Activated CD8-positive, alpha-beta memory T cell treated with anti-CD3 and anti-CD28 coated beads for 36 hours (primary cell): ENCODE data around the gene SEC61A1. TPM values are rescaled to one million over a fixed set of nuclear protein-coding genes. Genes with fewer than 3 reads are reported as not detected.

ENCODE experiments used
- CTCF ChIA-PET: fragments of 350-600 bp; sonication (Branson Sonifier 250); formaldehyde crosslinking; loops from one replicate; lab custom pipeline; 2021; ENCODE audit warnings: antibody characterized with exemption; lab: Charles Lee
- POLR2A ChIA-PET: fragments of 350-600 bp; sonication (Branson Sonifier 250); formaldehyde crosslinking; loops from one replicate; lab custom pipeline; 2021; ENCODE audit warnings: antibody characterized with exemption; lab: Charles Lee
- total RNA-seq, 2 experiments: library from RNA; stranded (reverse); gene quantifications; one replicate each; pipeline ENCODE4 v1.2.3, GENCODE V29; 2021

Gene SEC61A1
- total RNA-seq, 2 experiments from 2014 or later: 189 to 191 TPM

DNA sequence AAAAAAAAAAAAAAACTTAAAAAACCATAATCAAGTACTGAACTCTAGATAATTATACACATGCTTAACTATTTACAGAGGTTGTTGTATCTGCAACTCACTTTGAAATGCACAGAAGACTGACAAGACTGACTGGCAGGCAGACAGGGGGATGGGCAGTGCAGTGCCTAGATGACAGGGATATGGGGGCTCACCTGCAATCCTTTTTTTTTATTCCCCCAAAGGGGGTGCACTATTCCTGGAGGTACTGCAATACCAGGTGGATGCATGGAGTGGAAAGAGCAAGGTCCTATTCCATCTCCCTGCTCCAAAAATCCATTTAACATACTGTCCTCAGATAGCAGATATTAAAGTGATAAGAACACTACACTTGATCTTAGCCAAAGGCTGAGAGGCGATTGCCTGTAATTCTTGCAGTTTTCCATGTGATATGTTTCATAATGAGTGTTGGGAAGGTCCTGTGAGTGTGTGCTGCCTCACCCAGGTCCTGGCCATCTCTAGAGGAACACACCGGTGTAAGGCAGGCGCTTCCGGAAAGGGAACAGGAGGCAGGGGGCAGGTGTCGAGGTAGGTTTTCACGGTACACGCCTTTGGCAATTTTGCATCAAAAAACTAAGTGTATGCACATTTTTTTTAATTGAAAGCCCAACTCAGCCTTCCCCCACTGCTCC, 22.7 kb downstream of the SEC61A1 start:
- ChIA-PET POLR2A (interaction anchor here (0.7 kb wide), 1 partner anchor 321 kb away, joined by 8 read pairs; no protein-coding TSS in a partner anchor), CTCF (interaction anchor here (0.7 kb wide), 3 partner anchors 19 to 444 kb away, joined by 3 read pairs; no protein-coding TSS in a partner anchor)

DNA sequence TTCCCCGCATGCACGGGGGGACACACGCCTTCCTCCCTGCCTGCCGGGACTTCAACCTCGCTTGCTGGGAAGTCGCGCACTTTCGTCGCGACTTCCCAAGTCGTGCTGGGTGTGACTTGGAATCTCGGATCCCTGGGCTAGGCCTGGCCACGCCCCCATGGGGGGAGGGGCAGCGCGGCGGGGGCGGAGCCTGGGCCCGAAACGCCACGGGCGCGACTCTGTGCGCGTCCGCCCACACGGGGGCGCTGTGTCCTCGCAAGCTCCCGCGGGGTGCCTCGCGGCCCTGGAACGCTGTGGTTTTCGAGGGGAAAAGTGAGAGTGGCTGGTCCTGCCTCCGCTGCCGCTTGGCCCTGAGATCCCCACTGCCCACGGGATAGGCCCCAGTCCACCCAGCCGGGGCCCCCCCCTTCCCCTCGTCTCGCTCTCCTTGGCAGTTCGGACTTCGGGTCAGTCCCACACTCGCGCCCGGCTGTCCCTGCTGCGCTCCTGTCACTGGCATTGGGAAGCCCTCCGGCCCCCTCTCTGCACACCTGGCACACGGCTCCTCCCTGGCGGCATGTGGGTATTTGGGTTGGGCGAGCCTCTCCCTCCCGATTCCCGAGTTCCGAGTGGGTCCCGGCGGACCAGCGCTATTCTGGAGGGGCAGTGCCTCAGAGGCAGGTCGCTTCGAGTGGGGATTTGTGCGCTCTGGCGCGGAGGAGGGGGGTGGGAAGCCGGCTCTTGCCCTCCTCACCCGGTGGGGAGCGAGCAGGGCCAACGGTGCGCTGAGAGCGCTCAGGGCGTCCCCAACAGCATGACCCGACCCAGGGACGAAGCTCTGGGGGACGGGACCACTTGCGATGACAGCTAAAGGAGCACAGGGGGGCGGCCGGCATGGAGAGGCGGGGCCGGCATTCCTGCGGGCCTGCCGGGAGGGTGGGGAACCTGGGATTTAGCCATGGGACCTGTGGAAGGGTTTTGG, 23.6 kb downstream of the SEC61A1 start:
- ChIA-PET POLR2A (no interaction called here), CTCF (interaction anchor here (1.0 to 1.3 kb wide), 3 partner anchors 24 to 57 kb away, joined by 3 read pairs; partner anchors contain the start of gene RUVBL1)

DNA sequence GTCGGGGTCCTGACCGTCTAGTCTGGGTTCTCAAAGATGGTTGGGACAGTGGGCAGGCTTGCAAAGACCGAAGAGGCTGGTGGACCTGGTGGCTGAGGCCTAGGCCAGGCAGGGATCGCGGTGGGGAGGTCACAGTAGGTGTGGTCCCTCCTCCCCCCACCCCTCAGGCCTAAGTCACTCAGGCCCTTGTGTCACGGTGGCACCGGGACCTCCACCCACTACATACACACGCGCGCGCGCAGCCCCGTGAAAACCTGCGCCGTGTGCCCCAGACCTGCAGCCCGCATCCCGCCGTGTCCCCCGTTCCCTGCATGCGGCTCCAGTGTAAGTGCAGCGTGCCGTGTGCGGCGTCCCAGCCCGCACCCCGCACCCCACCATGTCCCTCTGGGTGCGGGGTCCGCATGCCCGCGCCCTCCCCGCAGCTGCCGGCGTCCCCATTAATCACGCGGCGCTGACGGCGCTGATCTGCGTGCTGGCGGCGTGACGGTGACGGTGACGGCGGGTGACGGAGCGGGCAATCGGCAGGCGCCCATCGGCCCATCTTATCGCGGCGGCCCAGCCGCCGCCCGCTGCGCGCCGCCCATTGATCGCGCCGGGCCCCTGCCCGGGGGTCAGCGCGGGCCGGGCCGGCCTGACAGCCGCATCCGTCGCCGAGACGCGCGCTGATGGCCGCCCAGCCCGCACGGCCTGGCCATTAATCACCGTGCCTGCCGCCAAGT, 24.4 kb downstream of the SEC61A1 start:
- ChIA-PET POLR2A (no interaction called here), CTCF (interaction anchor here (0.5 to 1.3 kb wide), 4 partner anchors 17 to 56 kb away, joined by 3 to 4 read pairs (median 3); partner anchors contain the start of gene RUVBL1)

DNA sequence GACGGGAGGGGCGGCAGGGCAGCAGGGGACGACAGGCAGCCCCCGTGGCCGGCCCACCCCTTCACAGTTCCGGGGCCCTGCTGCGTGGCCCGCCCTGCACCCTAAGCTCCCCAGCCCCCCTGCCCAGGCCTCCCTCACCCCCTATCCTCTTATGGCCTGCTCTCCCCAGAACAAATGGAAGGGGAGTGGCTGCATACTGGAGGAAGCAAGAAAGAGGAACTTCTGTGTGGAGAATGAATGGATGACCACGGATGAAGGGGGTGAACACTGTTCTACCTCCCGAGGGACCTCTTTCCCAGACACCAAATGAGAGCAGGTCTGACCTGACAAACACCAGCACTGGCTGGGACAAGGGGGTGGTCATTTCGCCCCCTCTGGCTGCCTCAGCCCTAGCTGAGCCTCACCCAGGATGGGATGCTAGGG, 25.0 kb downstream of the SEC61A1 start:
- POLR2A ChIA-PET: no interaction called here

DNA sequence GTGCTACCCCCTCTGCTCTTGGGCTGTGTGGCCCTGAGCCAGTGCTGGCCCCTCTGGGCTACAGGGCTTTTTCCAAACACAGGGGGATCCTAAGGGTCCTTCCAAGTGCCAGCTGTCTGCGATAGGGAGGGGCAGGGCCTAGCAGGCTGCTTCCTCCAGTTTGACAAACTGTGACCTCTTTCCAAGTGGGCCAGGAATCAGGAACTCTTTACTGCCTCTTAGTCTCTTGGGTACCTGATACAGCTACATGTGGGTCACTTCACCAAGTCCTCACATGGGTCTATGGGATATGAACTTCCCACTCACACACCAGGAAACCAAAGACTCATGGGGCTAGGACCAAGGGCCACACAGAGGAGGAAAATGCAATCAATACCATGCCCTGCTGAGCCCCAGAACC, 25.4 kb downstream of the SEC61A1 start:
- ChIA-PET CTCF (no interaction called here), POLR2A (no interaction called here)

More for the DNA sequence above, 25.0 kb downstream of the SEC61A1 start:
- CTCF ChIA-PET: interaction anchor here (0.5 kb wide), 1 partner anchor 16 kb away, joined by 4 read pairs; no protein-coding TSS in a partner anchor

DNA sequence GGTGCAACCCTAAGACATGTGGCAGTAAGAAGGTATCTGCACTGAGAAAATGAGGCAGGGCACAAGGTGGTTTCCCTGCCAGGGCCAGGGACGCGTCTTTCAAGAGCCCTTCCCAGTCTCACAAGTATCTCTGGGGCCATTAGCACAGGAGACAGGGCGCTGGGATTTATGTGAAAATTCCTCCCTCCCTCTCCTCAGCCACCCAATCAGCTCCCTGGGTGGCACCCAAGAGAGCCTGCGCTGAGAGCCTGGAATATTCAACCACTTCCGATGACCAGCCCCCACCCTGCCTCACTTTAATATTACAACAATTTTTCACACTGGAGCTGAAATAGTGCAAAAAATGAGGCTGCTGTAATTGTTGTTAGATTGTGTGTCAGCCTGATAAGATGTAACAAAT, 26.1 kb downstream of the SEC61A1 start:
- CTCF ChIA-PET: interaction anchor here (0.6 to 1.5 kb wide), 2 partner anchors 17 to 29 kb away, joined by 4 read pairs; no protein-coding TSS in a partner anchor
- POLR2A ChIA-PET: no interaction called here

DNA sequence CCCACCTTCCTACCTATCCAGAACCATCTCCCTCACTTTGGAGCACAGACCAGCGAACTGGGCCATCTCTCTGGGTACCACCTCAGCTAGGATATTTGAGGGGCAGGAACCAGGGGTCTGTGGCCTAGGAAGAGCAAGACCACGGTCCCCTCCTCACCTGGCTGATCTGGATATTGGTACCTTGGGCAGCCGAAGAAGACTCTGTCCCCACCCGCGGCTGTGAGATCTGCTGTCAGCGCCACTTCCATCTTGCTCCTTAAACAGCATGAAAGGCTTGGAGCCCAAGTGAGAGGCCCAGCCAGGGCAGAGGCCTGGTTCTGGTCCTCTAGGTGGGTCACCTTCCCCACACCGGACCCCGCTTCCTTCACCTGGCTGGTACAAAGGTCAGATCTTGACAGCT, 26.6 kb downstream of the SEC61A1 start:
- ChIA-PET CTCF (interaction anchor here (0.6 to 1.5 kb wide), 2 partner anchors 16 to 30 kb away, joined by 4 read pairs; no protein-coding TSS in a partner anchor), POLR2A (no interaction called here)

DNA sequence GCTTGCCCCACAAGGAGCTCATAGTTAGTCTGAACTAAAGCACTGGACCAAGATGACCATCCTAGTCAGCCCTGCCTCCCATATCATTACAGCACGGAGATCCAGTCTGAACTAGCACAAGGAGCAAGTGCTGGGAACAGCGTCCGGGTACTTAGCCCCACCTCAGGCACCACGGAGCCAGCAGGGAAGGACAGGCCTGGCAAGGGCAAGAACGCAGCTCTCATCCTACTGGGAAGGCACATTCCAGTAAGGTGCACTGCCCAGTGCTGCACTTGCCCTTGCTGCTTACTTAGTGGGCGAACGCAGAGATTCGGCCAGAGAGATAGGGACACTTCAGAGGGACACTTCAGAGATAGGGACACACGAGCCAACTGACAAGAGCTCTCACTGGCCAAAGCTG, 27.6 kb downstream of the SEC61A1 start:
- CTCF ChIA-PET: interaction anchor here (0.7 kb wide), 1 partner anchor 15 kb away, joined by 3 read pairs; no protein-coding TSS in a partner anchor
- POLR2A ChIA-PET: no interaction called here

DNA sequence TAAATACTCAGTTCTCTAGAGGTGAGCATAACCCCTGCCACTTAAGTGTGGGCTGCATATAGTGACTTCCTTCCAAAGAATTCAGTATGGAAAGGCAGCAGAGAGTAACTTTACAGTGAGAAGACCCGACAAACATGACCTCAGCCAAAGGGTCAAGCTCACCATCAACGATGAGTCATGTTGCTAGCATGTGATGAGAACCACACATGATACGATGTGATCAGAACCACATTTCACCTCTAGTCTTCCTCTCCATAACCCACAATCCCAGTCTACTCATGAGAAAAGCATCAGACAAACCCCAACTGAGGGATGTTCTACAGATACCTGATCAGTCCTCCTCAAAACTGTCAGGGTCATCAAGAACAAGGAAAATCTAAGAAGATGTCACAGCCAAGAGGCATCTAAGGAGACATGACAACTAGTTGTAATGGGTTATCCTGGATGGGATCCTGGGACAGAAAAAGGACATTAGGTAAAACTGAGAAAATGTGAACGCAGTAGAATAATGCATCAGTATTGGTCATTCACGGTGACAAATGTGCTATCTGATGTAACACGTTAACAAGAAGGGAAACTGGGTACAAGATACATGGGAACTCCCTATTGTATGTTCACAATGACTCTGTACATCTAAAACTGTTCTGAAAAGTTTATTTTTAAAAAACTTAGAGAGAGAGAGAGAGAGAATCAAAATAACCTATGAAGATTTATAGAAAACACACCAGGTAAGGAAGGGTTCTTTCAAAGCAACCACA, 28.3 kb downstream of the SEC61A1 start:
- ChIA-PET CTCF (interaction anchor here (0.7 kb wide), 1 partner anchor 15 kb away, joined by 3 read pairs; no protein-coding TSS in a partner anchor), POLR2A (no interaction called here)

DNA sequence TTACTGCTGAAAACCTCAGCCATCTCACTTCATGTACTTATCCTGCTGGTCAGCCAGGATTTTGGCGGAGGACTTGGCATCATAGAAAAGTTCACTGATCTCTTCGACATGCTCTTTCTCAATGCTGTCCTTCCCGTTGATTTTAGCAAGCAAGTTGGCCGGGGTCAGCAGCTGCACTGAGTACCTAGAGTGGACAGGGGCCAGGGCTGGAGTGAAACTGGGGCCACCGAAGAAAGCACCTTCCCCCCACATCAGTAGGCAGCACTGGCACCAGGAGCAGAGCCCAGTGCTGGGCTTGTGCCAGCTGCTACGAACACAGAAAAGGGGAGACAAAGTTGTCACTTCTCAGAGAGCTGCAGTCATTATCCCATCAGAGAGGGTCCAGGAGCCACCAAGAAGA, 29.0 kb downstream of the SEC61A1 start:
- ChIA-PET POLR2A (no interaction called here), CTCF (no interaction called here)

DNA sequence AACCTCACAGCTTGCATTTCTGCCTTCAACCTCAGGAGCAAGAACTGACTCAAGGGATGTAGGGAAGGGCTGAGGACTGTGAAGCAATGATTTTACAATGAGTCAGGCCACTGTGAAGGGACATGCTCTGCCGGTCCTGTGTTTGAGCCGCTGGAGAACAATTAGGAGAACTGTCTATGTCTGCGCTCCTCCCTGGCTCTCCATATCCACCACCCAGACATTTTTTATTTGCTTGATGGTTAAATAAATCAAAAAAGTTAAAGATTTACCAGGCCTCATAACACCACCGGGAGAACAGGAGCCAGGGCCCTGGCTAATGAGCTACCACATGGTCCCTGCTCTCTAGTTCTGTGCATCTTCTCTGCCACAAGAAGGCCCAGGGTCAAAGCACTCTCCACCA, 29.6 kb downstream of the SEC61A1 start:
- CTCF ChIA-PET: no interaction called here
- POLR2A ChIA-PET: no interaction called here

DNA sequence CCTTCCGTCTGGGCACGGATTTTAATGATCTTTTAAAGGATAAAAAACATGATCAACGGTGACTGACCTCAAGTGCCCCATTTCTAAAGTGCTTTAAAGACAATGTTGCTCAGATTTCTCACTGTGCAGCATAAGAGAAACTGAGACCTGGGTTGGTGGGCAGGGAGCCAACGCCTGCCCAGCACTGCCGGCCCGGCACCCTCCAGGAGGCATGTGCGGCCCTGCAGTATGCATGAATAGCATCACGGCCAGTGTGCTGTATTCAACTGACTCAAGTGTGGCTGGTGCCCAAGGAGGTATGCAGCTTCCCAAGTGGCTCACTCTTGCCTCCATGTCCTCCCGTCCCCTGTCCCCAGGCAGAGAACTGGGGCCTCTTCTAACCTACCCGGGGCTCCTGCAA, 30.3 kb downstream of the SEC61A1 start:
- ChIA-PET CTCF (no interaction called here), POLR2A (no interaction called here)

DNA sequence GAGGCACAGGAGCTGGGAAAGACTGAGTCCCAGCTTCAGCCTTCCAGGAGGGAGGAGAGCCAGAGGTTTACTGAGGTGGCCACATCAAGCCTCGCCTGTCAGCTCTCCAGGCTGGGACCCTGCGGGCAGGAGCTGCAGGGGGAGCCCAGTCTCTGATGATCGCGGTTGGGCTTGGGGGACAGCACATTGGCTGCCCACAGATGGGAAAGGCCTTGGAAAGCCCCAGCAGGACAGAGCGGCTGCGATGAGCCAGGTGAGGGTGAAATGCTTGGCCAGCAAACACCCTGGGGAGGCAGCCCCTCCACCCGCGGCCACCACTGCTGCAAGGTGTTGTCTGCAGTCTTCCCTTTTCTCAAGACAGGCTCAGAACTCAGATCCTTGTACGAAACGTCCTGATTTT, 31.2 kb downstream of the SEC61A1 start:
- ChIA-PET CTCF (no interaction called here), POLR2A (no interaction called here)

DNA sequence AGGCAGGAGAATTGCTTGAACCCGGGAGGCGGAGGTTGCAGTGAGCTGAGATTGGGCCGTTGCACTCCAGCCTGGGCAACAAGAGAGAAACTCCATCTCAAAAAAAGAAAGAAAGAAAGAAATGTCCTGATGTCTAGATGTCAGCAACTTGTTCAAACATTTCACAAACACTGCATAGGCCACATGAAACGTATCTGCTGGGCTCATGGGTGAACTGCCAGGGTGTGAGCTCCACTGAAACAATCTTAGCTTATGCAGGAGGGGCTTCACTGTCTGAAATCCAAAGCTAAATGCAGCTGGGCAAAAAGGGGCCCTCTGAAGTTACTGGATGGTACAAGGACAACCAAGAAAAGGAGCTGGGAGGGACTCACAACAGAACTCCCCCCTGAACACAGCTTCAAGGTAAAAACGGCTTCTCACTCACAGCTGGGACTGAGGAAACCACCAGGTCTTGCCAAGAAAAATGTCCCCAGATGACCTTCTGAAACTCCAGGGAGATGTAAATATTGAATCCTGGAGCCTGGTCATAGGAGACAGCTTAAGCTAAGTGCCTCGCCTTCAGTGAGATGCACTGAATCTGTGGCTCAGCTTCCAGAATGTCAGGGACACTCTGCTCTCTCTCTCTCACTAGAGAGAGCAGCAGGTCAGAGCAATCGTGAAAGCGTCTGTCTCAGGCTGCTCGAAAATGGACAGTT, 31.9 kb downstream of the SEC61A1 start:
- CTCF ChIA-PET: no interaction called here
- POLR2A ChIA-PET: no interaction called here

DNA sequence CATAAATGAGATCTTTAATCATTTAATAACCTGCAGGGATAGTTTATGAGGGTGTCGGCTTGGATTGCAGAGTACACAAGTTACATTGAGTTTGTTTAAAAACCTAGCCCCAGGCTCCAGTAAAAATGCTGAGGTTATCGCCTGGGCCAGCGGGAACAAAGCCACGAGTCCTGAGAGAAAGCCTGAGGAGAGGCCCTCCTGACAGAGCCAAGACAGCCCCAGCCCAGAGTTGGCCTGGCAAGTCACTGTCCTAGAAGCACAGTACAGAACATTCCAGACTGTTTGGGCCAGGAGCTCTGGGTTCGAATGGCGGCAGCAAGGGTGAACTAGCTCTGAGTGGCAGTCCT, 32.4 kb downstream of the SEC61A1 start:
- CTCF ChIA-PET: interaction anchor here (0.6 kb wide), 1 partner anchor 388 kb away, joined by 3 read pairs; no protein-coding TSS in a partner anchor
- POLR2A ChIA-PET: no interaction called here

DNA sequence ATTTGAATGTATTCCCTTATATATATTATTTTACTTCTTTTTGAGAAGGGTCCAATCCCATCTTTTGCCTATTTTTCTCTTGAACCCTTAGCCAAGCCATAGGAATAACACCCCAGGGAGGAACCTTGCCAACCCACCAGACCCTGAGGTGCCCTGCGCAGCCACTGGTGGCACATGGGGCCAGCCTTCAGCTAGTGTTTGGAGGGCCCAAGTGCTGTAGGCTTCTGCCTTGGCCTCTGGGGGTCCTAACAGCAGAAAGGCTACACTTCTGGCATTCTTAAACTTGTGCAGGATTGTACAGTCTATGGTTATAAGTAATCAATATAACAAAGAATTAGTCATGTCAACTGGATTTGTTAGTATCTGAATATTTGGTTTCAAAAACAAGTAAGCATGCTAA, 36.9 kb downstream of the SEC61A1 start:
- CTCF ChIA-PET: interaction anchor here (0.5 to 0.6 kb wide), 2 partner anchors 19 to 50 kb away, joined by 3 to 5 read pairs; no protein-coding TSS in a partner anchor
- POLR2A ChIA-PET: no interaction called here

DNA sequence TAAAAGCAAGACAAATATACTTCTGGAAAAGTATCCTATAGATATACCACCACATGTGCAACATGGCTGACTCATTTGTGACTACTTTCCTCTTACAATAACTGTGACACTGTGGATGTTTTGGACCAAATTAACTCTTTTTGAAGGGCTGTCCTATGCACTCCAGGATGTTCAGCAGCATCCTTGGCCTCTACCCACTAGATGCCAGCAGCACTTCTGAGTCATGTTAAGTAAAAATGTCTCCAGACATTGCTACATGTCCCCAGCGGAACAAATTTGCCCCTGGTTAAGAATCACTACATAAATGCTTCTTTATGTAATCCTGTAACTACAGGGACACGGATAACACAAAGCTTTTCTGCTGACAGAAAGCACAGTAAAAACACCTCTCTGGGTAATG, 39.3 kb downstream of the SEC61A1 start:
- CTCF ChIA-PET: no interaction called here

More for the DNA sequence above, 39.3 kb downstream of the SEC61A1 start:
- POLR2A ChIA-PET: no interaction called here
